K562 (cell line): ENCODE results near the gene CYLC1.

Experiments used
- CBX2 ChIP-seq: fragments of 200-600 bp; sonication (generic); IDR thresholded peaks from one replicate; pipeline ENCODE4 v1.6.1; 2012; ENCODE audit warnings: mild to moderate bottlenecking, low read length, inconsistent platforms; ENCODE audit not compliant: insufficient read depth, poor library complexity, severe bottlenecking
- CBX8 ChIP-seq: fragments of 200-600 bp; sonication (generic); IDR thresholded peaks from 2 replicates; pipeline ENCODE4 v1.6.1; 2012; ENCODE audit warnings: borderline replicate concordance, mixed run types, low read depth, mild to moderate bottlenecking, moderate library complexity, mixed read lengths, low read length, control low read depth, inconsistent platforms; ENCODE audit not compliant: poor library complexity, severe bottlenecking; ENCODE audit errors: extremely low read depth
- GTF3C2 ChIP-seq: IDR thresholded peaks from 3 replicates; pipeline ENCODE4 v1.6.1; 2011; ENCODE audit warnings: borderline replicate concordance, mild to moderate bottlenecking, moderate library complexity; ENCODE audit not compliant: insufficient read length; ENCODE audit errors: extremely low read depth
- RAD21 ChIP-seq, 2 experiments: fragments of 250-450 bp in 1 of 2; fragments of 450-650 bp in 1 of 2; sonication (Bioruptor Pico) in 1 of 2; formaldehyde crosslinking in 1 of 2; IDR thresholded peaks in 1 of 2; conservative IDR thresholded peaks in 1 of 2; 2 replicates each; pipeline versions ENCODE4 v1.4.0 to v1.8.0; 2020 to 2022; ENCODE audit warnings: mild to moderate bottlenecking in 2 of 2, moderate library complexity in 1 of 2
- TEAD4 ChIP-seq, 2 experiments: sonication (generic) in 1 of 2; formaldehyde crosslinking in 1 of 2; IDR thresholded peaks; 2 replicates each; pipeline versions ENCODE4 v1.6.1 to v1.8.0; 2012 to 2022; ENCODE audit warnings: borderline replicate concordance in 1 of 2, inconsistent platforms in 1 of 2, low read length in 1 of 2, mild to moderate bottlenecking in 1 of 2, missing genetic modification reagents in 1 of 2

- no peak for TF ChIP-seq RAD21 (CRISPR knock-in tag; conservative IDR thresholded peaks at IDR 0.05 in 1 of 2, IDR thresholded peaks at IDR 0.05 in 1 of 2)
- no peak for TF ChIP-seq TEAD4 (IDR thresholded peaks at IDR 0.05; ENCODE audit: low read length)
- TF ChIP-seq TEAD4 (CRISPR knock-in tag; IDR thresholded peaks at IDR 0.05; ENCODE audit: borderline replicate concordance) = no peak
- no peak for TF ChIP-seq CBX8
- TF ChIP-seq GTF3C2 = no peak
- TF ChIP-seq CBX2 = no peak
Observed at GRCh38 chrX:83847339-83847738, 13.6 kb upstream of the CYLC1 start.
